Measurements from ENCODE around the gene NACAD.
"Not testable (repeated sequence)": the region's sequence is repeated elsewhere in the genome, so short reads cannot be mapped to it uniquely, and the experiment has no call there.

Gene NACAD

GRCh38 chr7:45050198-45050597, 38.6 kb downstream of the NACAD start:
- in situ Hi-C loops (cut with HindIII; ENCODE audit: low pct_unique_long_range_greater_than_20kb, low sequenced_read_pairs): no loop called here
- no peak for DNase-seq (ENCODE audit: low read depth in 1 of 2, low spot score in 1 of 2)
- TF ChIP-seq JUND (IDR thresholded peaks at IDR 0.05; ENCODE audit: low read depth): no peak

- TF ChIP-seq JUND (IDR thresholded peaks at IDR 0.05; ENCODE audit: low read depth): no peak
- DNase-seq (ENCODE audit: low read depth in 1 of 2, low spot score in 1 of 2): no peak
Observed at GRCh38 chr7:45048748-45049147, 40.0 kb downstream of the NACAD start.

GRCh38 chr7:45044338-45044737, 44.4 kb downstream of the NACAD start:
- DNase-seq (ENCODE audit: low read depth in 1 of 2, low spot score in 1 of 2): no peak
- in situ Hi-C loops (cut with HindIII; ENCODE audit: low pct_unique_long_range_greater_than_20kb, low sequenced_read_pairs): no loop called here
- no peak for TF ChIP-seq JUND (IDR thresholded peaks at IDR 0.05; ENCODE audit: low read depth)

More at GRCh38 chr7:45048748-45049147, 40.0 kb downstream of the NACAD start:
- in situ Hi-C loops (cut with HindIII; ENCODE audit: low pct_unique_long_range_greater_than_20kb, low sequenced_read_pairs): no loop called here

GRCh38 chr7:45039106-45039505, 49.7 kb downstream of the NACAD start:
- no peak for DNase-seq (ENCODE audit: low read depth in 1 of 2, low spot score in 1 of 2)
- in situ Hi-C loops (cut with HindIII; ENCODE audit: low pct_unique_long_range_greater_than_20kb, low sequenced_read_pairs): no loop called here
- no peak for TF ChIP-seq JUND (IDR thresholded peaks at IDR 0.05; ENCODE audit: low read depth)

- no peak for TF ChIP-seq JUND (IDR thresholded peaks at IDR 0.05; ENCODE audit: low read depth)
- no peak for DNase-seq (ENCODE audit: low read depth in 1 of 2, low spot score in 1 of 2)
- in situ Hi-C loops (cut with HindIII; ENCODE audit: low pct_unique_long_range_greater_than_20kb, low sequenced_read_pairs): no loop called here
Observed at GRCh38 chr7:45037876-45038275, 50.9 kb downstream of the NACAD start.

GRCh38 chr7:45036796-45037195, 52.0 kb downstream of the NACAD start:
- TF ChIP-seq JUND (IDR thresholded peaks at IDR 0.05; ENCODE audit: low read depth): no peak
- in situ Hi-C loops (cut with HindIII; ENCODE audit: low pct_unique_long_range_greater_than_20kb, low sequenced_read_pairs): no loop called here
- no peak for DNase-seq (ENCODE audit: low read depth in 1 of 2, low spot score in 1 of 2)

- TF ChIP-seq JUND (IDR thresholded peaks at IDR 0.05; ENCODE audit: low read depth): no peak
- in situ Hi-C loops (cut with HindIII; ENCODE audit: low pct_unique_long_range_greater_than_20kb, low sequenced_read_pairs): no loop called here
- DNase-seq (ENCODE audit: low read depth in 1 of 2, low spot score in 1 of 2): no peak
Observed at GRCh38 chr7:45036317-45036716, 52.5 kb downstream of the NACAD start.

- DNase-seq (ENCODE audit: low read depth in 1 of 2, low spot score in 1 of 2): peak; percentile 61 to 73
- in situ Hi-C loops (cut with HindIII; ENCODE audit: low pct_unique_long_range_greater_than_20kb, low sequenced_read_pairs): no loop called here
- no peak for TF ChIP-seq JUND (IDR thresholded peaks at IDR 0.05; ENCODE audit: low read depth)
Observed at GRCh38 chr7:45035893-45036292, 52.9 kb downstream of the NACAD start.

- in situ Hi-C loops (cut with HindIII; ENCODE audit: low pct_unique_long_range_greater_than_20kb, low sequenced_read_pairs): no loop called here
- no peak for TF ChIP-seq JUND (IDR thresholded peaks at IDR 0.05; ENCODE audit: low read depth)
- DNase-seq (ENCODE audit: low read depth in 1 of 2, low spot score in 1 of 2): no peak
Observed at GRCh38 chr7:45035371-45035770, 53.4 kb downstream of the NACAD start.

GRCh38 chr7:45034710-45035109, 54.1 kb downstream of the NACAD start:
- in situ Hi-C loops (cut with HindIII; ENCODE audit: low pct_unique_long_range_greater_than_20kb, low sequenced_read_pairs); DNase-seq (ENCODE audit: low read depth in 1 of 2, low spot score in 1 of 2): not testable (repeated sequence)

GRCh38 chr7:45033931-45034290, 54.9 kb downstream of the NACAD start:
- in situ Hi-C loops (cut with HindIII; ENCODE audit: low pct_unique_long_range_greater_than_20kb, low sequenced_read_pairs): no loop called here
- peak in 1 of 2 experiments; percentile 84 for DNase-seq (ENCODE audit: low read depth in 1 of 2, low spot score in 1 of 2)
- no peak for TF ChIP-seq JUND (IDR thresholded peaks at IDR 0.05; ENCODE audit: low read depth)

- no peak for TF ChIP-seq JUND (IDR thresholded peaks at IDR 0.05; ENCODE audit: low read depth)
- no peak for DNase-seq (ENCODE audit: low read depth in 1 of 2, low spot score in 1 of 2)
- in situ Hi-C loops (cut with HindIII; ENCODE audit: low pct_unique_long_range_greater_than_20kb, low sequenced_read_pairs): no loop called here
Observed at GRCh38 chr7:45033261-45033930, 55.4 kb downstream of the NACAD start.

- DNase-seq (ENCODE audit: low read depth in 1 of 2, low spot score in 1 of 2): no peak
- TF ChIP-seq JUND (IDR thresholded peaks at IDR 0.05; ENCODE audit: low read depth): no peak
- in situ Hi-C loops (cut with HindIII; ENCODE audit: low pct_unique_long_range_greater_than_20kb, low sequenced_read_pairs): no loop called here
Observed at GRCh38 chr7:45032421-45032820, 56.3 kb downstream of the NACAD start.

- in situ Hi-C loops (cut with HindIII; ENCODE audit: low pct_unique_long_range_greater_than_20kb, low sequenced_read_pairs): no loop called here
- DNase-seq (ENCODE audit: low read depth in 1 of 2, low spot score in 1 of 2): no peak
- no peak for TF ChIP-seq JUND (IDR thresholded peaks at IDR 0.05; ENCODE audit: low read depth)
Observed at GRCh38 chr7:45031829-45032228, 56.9 kb downstream of the NACAD start.
